Right atrium auricular region (tissue), 2 donors: Measurements from ENCODE around the gene CD48. TPM values are rescaled to one million over a fixed set of nuclear protein-coding genes. Genes with fewer than 3 reads are reported as not detected.

Experiments used
- DNase-seq: peaks from one replicate; pipeline ENCODE4 v3.0.0-alpha.2; 2019; ENCODE audit warnings: low spot score
- H3K27ac ChIP-seq, 2 donors: fragments of 200-600 bp; sonication (generic); 1 replicate in 1 of 2; 2 replicates in 1 of 2; pipeline ENCODE4 v1.5.1; 2016 to 2019
- H3K27me3 ChIP-seq, 2 donors: fragments of 200-600 bp; sonication (generic); one replicate each; pipeline versions ENCODE4 v1.5.1 to v1.6.0; 2017 to 2019
- H3K36me3 ChIP-seq: fragments of 200-600 bp; sonication (generic); one replicate; pipeline ENCODE4 v1.5.1; 2016
- H3K4me1 ChIP-seq, 2 donors: fragments of 200-600 bp; sonication (generic); one replicate each; pipeline versions ENCODE4 v1.5.1 to v1.6.0; 2017 to 2019
- H3K4me3 ChIP-seq, 2 donors: fragments of 200-600 bp; sonication (generic); 1 replicate in 1 of 2; 2 replicates in 1 of 2; pipeline ENCODE4 v1.5.1; 2017 to 2019; ENCODE audit warnings: mild to moderate bottlenecking in 1 of 2, moderate library complexity in 1 of 2
- H3K9me3 ChIP-seq, 2 donors: fragments of 200-600 bp; sonication (generic); one replicate each; pipeline ENCODE4 v1.5.1; 2019
- CTCF ChIP-seq, 2 donors: fragments of 200-600 bp; sonication (generic); IDR thresholded peaks; one replicate each; pipeline ENCODE4 v1.5.1; 2019; ENCODE audit warnings: antibody characterized with exemption in 2 of 2
- total RNA-seq, 2 donors: library from RNA; depleted of rRNA; stranded (reverse); fragments of >200 nt; gene quantifications; one replicate each; pipeline ENCODE4 v1.1.0, GENCODE V29; 2016

The CD48 gene
- total RNA-seq, 2 donors from 2014 or later = 1.2 to 3.2 TPM

- DNase-seq = no peak
- no peak overlapping the region for H3K27ac ChIP-seq
- TF ChIP-seq CTCF (IDR thresholded peaks at IDR 0.05) = no peak
- no peaks in the 10 kb centered on the region for H3K36me3 ChIP-seq
- H3K27me3 ChIP-seq = no peaks in the 10 kb centered on the region
- H3K9me3 ChIP-seq = no peaks in the 10 kb centered on the region
- H3K4me1 ChIP-seq = no peaks in the 10 kb centered on the region
- no peak overlapping the region for H3K4me3 ChIP-seq
Observed at GRCh38 chr1:160711276-160711601, 383 bp downstream of the CD48 start.

GRCh38 chr1:160710517-160711252, 937 bp downstream of the CD48 start:
- Histone ChIP-seq H3K9me3 (no peaks in the 10 kb centered on the region), H3K27me3 (no peaks in the 10 kb centered on the region), H3K4me3 (no peak overlapping the region), H3K27ac (no peak overlapping the region), H3K4me1 (no peaks in the 10 kb centered on the region), H3K36me3 (no peaks in the 10 kb centered on the region)
- no peak for DNase-seq
- TF ChIP-seq CTCF (IDR thresholded peaks at IDR 0.05) = no peak

- no peaks in the 10 kb centered on the region for H3K4me1 ChIP-seq
Observed at GRCh38 chr1:160709715-160710114, 1.9 kb downstream of the CD48 start.

GRCh38 chr1:160708801-160709200, 2.8 kb downstream of the CD48 start:
- Histone ChIP-seq H3K27ac (no peak overlapping the region), H3K9me3 (no peaks in the 10 kb centered on the region), H3K4me3 (no peak overlapping the region), H3K4me1 (no peaks in the 10 kb centered on the region), H3K36me3 (no peaks in the 10 kb centered on the region), H3K27me3 (no peaks in the 10 kb centered on the region)
- no peak for TF ChIP-seq CTCF (IDR thresholded peaks at IDR 0.05)
- no peak for DNase-seq

More at GRCh38 chr1:160709715-160710114, 1.9 kb downstream of the CD48 start:
- DNase-seq = no peak
- no peak for TF ChIP-seq CTCF (IDR thresholded peaks at IDR 0.05)
- Histone ChIP-seq H3K9me3 (no peaks in the 10 kb centered on the region), H3K27me3 (no peaks in the 10 kb centered on the region), H3K4me3 (no peak overlapping the region), H3K36me3 (no peaks in the 10 kb centered on the region), H3K27ac (no peak overlapping the region)

- no peaks in the 10 kb centered on the region for H3K4me1 ChIP-seq
- DNase-seq = no peak
- TF ChIP-seq CTCF (IDR thresholded peaks at IDR 0.05) = no peak
- H3K27ac ChIP-seq = no peak overlapping the region
- no peaks in the 10 kb centered on the region for H3K27me3 ChIP-seq
- no peaks in the 10 kb centered on the region for H3K36me3 ChIP-seq
- H3K4me3 ChIP-seq = no peak overlapping the region
- no peaks in the 10 kb centered on the region for H3K9me3 ChIP-seq
Observed at GRCh38 chr1:160708118-160708517, 3.5 kb downstream of the CD48 start.
